HepG2 (cell line): ENCODE measurements around the gene COQ10B. TPM values are rescaled to one million over a fixed set of nuclear protein-coding genes. Genes with fewer than 3 reads are reported as not detected.

Experiments used
- BCL6 ChIP-seq: IDR thresholded peaks from 2 replicates; pipeline ENCODE4 v1.6.1; 2016; ENCODE audit warnings: missing genetic modification reagents, missing compliant biosample characterization
- CBX5 ChIP-seq: sonication (generic); formaldehyde crosslinking; IDR thresholded peaks from 2 replicates; pipeline ENCODE4 v1.4.0; 2020; ENCODE audit warnings: missing genetic modification reagents, borderline replicate concordance
- GFI1 ChIP-seq: sonication (generic); formaldehyde crosslinking; IDR thresholded peaks from 2 replicates; pipeline ENCODE4 v1.5.0; 2020; ENCODE audit warnings: missing genetic modification reagents, mild to moderate bottlenecking, borderline replicate concordance
- HDAC1 ChIP-seq: sonication (generic); formaldehyde crosslinking; IDR thresholded peaks from 2 replicates; pipeline ENCODE4 v1.5.1; 2020; ENCODE audit warnings: mild to moderate bottlenecking, missing genetic modification reagents
- KDM2A ChIP-seq: sonication (generic); formaldehyde crosslinking; IDR thresholded peaks from 2 replicates; pipeline ENCODE4 v1.4.0; 2020; ENCODE audit warnings: low read depth, missing genetic modification reagents, borderline replicate concordance
- NR3C1 ChIP-seq: sonication (generic); formaldehyde crosslinking; IDR thresholded peaks from 2 replicates; pipeline ENCODE4 v1.4.0; 2020; ENCODE audit warnings: missing genetic modification reagents
- RAD51 ChIP-seq: fragments of 450-650 bp; IDR thresholded peaks from 2 replicates; pipeline ENCODE4 v1.6.1; 2016; ENCODE audit warnings: borderline replicate concordance
- REXO4 ChIP-seq: sonication (generic); formaldehyde crosslinking; IDR thresholded peaks from 2 replicates; pipeline ENCODE4 v1.8.0; 2022; ENCODE audit warnings: missing genetic modification reagents, mild to moderate bottlenecking, borderline replicate concordance
- SNAI1 ChIP-seq: sonication (generic); formaldehyde crosslinking; IDR thresholded peaks from 2 replicates; pipeline ENCODE4 v1.5.0; 2020; ENCODE audit warnings: mild to moderate bottlenecking, missing genetic modification reagents, borderline replicate concordance
- THAP11 ChIP-seq: IDR thresholded peaks from 2 replicates; pipeline ENCODE4 v1.6.1; 2016; ENCODE audit warnings: missing biosample characterization, missing genetic modification reagents
- TRIM24 ChIP-seq: sonication (generic); formaldehyde crosslinking; IDR thresholded peaks from 2 replicates; pipeline ENCODE4 v1.8.0; 2022; ENCODE audit warnings: mild to moderate bottlenecking, missing genetic modification reagents
- WIZ ChIP-seq: sonication (generic); formaldehyde crosslinking; IDR thresholded peaks from 2 replicates; pipeline ENCODE4 v1.5.1; 2020; ENCODE audit warnings: mild to moderate bottlenecking, missing genetic modification reagents
- ZMAT3 ChIP-seq: sonication (generic); formaldehyde crosslinking; conservative IDR thresholded peaks from 2 replicates; pipeline ENCODE4 v1.7.0; 2021; ENCODE audit warnings: missing genetic modification reagents
- ZNF124 ChIP-seq: sonication (generic); formaldehyde crosslinking; IDR thresholded peaks from 2 replicates; pipeline ENCODE4 v1.4.0; 2020; ENCODE audit warnings: missing genetic modification reagents
- ZNF136 ChIP-seq: sonication (generic); formaldehyde crosslinking; IDR thresholded peaks from 2 replicates; pipeline ENCODE4 v1.8.1; 2022; ENCODE audit warnings: low read depth, mild to moderate bottlenecking, moderate library complexity, missing genetic modification reagents
- ZNF558 ChIP-seq: sonication (generic); formaldehyde crosslinking; IDR thresholded peaks from 2 replicates; pipeline ENCODE4 v1.9.0; 2022; ENCODE audit warnings: mild to moderate bottlenecking, missing genetic modification reagents, borderline replicate concordance
- ZNF569 ChIP-seq: sonication (generic); formaldehyde crosslinking; IDR thresholded peaks from 2 replicates; pipeline ENCODE4 v1.5.0; 2020; ENCODE audit warnings: mild to moderate bottlenecking, missing genetic modification reagents, moderate library complexity, borderline replicate concordance
- ZNF607 ChIP-seq: sonication (generic); formaldehyde crosslinking; IDR thresholded peaks from 2 replicates; pipeline ENCODE4 v1.5.1; 2020; ENCODE audit warnings: missing genetic modification reagents, mild to moderate bottlenecking, borderline replicate concordance
- ZNF724P ChIP-seq: sonication (generic); formaldehyde crosslinking; IDR thresholded peaks from 2 replicates; pipeline ENCODE4 v1.8.0; 2022; ENCODE audit warnings: missing genetic modification reagents, borderline replicate concordance
- ZNF782 ChIP-seq: sonication (generic); formaldehyde crosslinking; IDR thresholded peaks from 2 replicates; pipeline ENCODE4 v1.4.0; 2020; ENCODE audit warnings: missing genetic modification reagents, mild to moderate bottlenecking, borderline replicate concordance
- polyA plus RNA-seq, 8 experiments: library from polyadenylated mRNA; depleted of rRNA in 3 of 8; stranded (reverse) in 7 of 8; unstranded in 1 of 8; fragments of >200 nt; fragmentation: Illumina TruSeq in 4 of 8; extraction: Trizol in 4 of 8; gene quantifications; 2 replicates each; pipeline versions ENCODE4 v1.2.1 to v1.2.3, GENCODE V29; 2011 to 2016; ENCODE audit warnings: low read depth in 4 of 8, missing spikeins in 1 of 8, mixed read lengths in 1 of 8; ENCODE audit not compliant: insufficient read depth in 1 of 8
- total RNA-seq, 5 experiments: library from RNA; depleted of rRNA; stranded (reverse); fragments of >200 nt; fragmentation: Illumina TruSeq; extraction: Trizol; gene quantifications; 2 replicates each; pipeline ENCODE4 v1.2.3, GENCODE V29; 2016; ENCODE audit warnings: low read depth in 1 of 5
- TF ChIP-seq, protein P1 (sequence below): sonication (generic); formaldehyde crosslinking; IDR thresholded peaks from 2 replicates; pipeline ENCODE4 v1.8.0; 2022; ENCODE audit warnings: mild to moderate bottlenecking, missing genetic modification reagents
- TF ChIP-seq, protein P2 (sequence below): sonication (generic); formaldehyde crosslinking; IDR thresholded peaks from 2 replicates; pipeline ENCODE4 v1.9.0; 2021; ENCODE audit warnings: missing genetic modification reagents, mild to moderate bottlenecking, borderline replicate concordance
- TF ChIP-seq, protein P3 (sequence below): IDR thresholded peaks from 2 replicates; pipeline ENCODE4 v1.6.1; 2012; ENCODE audit warnings: inconsistent platforms
- TF ChIP-seq, protein P4 (sequence below): sonication (generic); formaldehyde crosslinking; IDR thresholded peaks from 2 replicates; pipeline ENCODE4 v1.4.0; 2020; ENCODE audit warnings: missing genetic modification reagents, borderline replicate concordance

Gene COQ10B
- total and polyA plus RNA-seq, 2 of the 13 experiments (the other 11 are each of a cell fraction or from before 2014, with no cell fraction given): 4.6 to 34.9 TPM

DNA sequence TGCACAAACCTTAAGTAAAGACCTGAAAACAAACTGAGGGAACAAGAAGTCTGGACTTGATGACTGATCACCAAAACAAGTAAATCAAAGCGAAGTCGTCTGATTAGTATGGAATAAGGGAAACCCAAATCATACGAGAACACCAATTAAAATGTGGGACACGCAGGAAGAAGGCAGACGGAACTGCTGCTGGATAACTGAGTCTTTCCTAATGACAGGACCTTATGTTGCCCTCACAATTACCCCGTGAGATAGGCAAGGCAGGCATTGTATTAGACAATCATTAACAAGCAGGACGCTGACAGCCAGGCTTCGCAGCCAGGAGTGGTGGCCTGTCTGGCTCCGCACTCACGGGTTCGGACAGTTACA lies 614 bp upstream of the COQ10B start (continued):
- TF ChIP-seq ZNF558 (no peak), BCL6 (CRISPR knock-in tag) (no peak; the same call in 1 of the 2 replicates), ZNF136 (CRISPR knock-in tag) (no peak), WIZ (no peak), ZNF607 (no peak), SNAI1 (CRISPR knock-in tag) (no peak), ZNF569 (CRISPR knock-in tag) (no peak), KDM2A (no peak), TRIM24 (CRISPR knock-in tag) (no peak), NR3C1 (CRISPR knock-in tag) (no peak), ZMAT3 (CRISPR knock-in tag) (no peak), CBX5 (no peak), ZNF124 (CRISPR knock-in tag) (no peak), ZNF724P (CRISPR knock-in tag) (no peak), REXO4 (no peak), RAD51 (no peak), THAP11 (CRISPR knock-in tag) (no peak), ZNF782 (CRISPR knock-in tag) (0 out of 2 replicates have a peak, but pooled peaks have one; percentile 9), HDAC1 (CRISPR knock-in tag) (no peak), GFI1 (CRISPR knock-in tag) (0 out of 2 replicates have a peak, but pooled peaks have one; percentile 15)
- TF ChIP-seq, protein P1, sequence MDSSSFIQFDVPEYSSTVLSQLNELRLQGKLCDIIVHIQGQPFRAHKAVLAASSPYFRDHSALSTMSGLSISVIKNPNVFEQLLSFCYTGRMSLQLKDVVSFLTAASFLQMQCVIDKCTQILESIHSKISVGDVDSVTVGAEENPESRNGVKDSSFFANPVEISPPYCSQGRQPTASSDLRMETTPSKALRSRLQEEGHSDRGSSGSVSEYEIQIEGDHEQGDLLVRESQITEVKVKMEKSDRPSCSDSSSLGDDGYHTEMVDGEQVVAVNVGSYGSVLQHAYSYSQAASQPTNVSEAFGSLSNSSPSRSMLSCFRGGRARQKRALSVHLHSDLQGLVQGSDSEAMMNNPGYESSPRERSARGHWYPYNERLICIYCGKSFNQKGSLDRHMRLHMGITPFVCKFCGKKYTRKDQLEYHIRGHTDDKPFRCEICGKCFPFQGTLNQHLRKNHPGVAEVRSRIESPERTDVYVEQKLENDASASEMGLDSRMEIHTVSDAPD (CRISPR knock-in tag): peak; percentile 79; the same call in 1 of the 2 replicates
- TF ChIP-seq, protein P2, sequence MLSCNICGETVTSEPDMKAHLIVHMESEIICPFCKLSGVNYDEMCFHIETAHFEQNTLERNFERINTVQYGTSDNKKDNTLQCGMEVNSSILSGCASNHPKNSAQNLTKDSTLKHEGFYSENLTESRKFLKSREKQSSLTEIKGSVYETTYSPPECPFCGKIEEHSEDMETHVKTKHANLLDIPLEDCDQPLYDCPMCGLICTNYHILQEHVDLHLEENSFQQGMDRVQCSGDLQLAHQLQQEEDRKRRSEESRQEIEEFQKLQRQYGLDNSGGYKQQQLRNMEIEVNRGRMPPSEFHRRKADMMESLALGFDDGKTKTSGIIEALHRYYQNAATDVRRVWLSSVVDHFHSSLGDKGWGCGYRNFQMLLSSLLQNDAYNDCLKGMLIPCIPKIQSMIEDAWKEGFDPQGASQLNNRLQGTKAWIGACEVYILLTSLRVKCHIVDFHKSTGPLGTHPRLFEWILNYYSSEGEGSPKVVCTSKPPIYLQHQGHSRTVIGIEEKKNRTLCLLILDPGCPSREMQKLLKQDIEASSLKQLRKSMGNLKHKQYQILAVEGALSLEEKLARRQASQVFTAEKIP: no peak
- TF ChIP-seq, protein P3, sequence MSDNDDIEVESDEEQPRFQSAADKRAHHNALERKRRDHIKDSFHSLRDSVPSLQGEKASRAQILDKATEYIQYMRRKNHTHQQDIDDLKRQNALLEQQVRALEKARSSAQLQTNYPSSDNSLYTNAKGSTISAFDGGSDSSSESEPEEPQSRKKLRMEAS: peak; percentile 37; the same call in 1 of the 2 replicates
- TF ChIP-seq, protein P4, sequence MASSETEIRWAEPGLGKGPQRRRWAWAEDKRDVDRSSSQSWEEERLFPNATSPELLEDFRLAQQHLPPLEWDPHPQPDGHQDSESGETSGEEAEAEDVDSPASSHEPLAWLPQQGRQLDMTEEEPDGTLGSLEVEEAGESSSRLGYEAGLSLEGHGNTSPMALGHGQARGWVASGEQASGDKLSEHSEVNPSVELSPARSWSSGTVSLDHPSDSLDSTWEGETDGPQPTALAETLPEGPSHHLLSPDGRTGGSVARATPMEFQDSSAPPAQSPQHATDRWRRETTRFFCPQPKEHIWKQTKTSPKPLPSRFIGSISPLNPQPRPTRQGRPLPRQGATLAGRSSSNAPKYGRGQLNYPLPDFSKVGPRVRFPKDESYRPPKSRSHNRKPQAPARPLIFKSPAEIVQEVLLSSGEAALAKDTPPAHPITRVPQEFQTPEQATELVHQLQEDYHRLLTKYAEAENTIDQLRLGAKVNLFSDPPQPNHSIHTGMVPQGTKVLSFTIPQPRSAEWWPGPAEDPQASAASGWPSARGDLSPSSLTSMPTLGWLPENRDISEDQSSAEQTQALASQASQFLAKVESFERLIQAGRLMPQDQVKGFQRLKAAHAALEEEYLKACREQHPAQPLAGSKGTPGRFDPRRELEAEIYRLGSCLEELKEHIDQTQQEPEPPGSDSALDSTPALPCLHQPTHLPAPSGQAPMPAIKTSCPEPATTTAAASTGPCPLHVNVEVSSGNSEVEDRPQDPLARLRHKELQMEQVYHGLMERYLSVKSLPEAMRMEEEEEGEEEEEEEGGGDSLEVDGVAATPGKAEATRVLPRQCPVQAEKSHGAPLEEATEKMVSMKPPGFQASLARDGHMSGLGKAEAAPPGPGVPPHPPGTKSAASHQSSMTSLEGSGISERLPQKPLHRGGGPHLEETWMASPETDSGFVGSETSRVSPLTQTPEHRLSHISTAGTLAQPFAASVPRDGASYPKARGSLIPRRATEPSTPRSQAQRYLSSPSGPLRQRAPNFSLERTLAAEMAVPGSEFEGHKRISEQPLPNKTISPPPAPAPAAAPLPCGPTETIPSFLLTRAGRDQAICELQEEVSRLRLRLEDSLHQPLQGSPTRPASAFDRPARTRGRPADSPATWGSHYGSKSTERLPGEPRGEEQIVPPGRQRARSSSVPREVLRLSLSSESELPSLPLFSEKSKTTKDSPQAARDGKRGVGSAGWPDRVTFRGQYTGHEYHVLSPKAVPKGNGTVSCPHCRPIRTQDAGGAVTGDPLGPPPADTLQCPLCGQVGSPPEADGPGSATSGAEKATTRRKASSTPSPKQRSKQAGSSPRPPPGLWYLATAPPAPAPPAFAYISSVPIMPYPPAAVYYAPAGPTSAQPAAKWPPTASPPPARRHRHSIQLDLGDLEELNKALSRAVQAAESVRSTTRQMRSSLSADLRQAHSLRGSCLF (CRISPR knock-in tag): no peak
